GM12878 (cell line): ENCODE data around the gene DNAJB14. TPM values are rescaled to one million over a fixed set of nuclear protein-coding genes. Genes with fewer than 3 reads are reported as not detected.

Experiments
- ATF7 ChIP-seq: fragments of 450-650 bp; IDR thresholded peaks from 2 replicates; pipeline ENCODE4 v1.6.1; 2016; ENCODE audit warnings: low read depth, mild to moderate bottlenecking
- BMI1 ChIP-seq: fragments of 450-650 bp; IDR thresholded peaks from 2 replicates; pipeline ENCODE4 v1.6.1; 2016; ENCODE audit warnings: mild to moderate bottlenecking, moderate library complexity, borderline replicate concordance
- CBFB ChIP-seq: IDR thresholded peaks from 2 replicates; pipeline ENCODE4 v1.6.1; 2016; ENCODE audit warnings: antibody characterized with exemption, low read depth
- CBX3 ChIP-seq: fragments of 200-600 bp; sonication (generic); IDR thresholded peaks from 2 replicates; pipeline ENCODE4 v1.6.1; 2016; ENCODE audit warnings: low read depth, borderline replicate concordance
- CBX5 ChIP-seq: sonication (generic); IDR thresholded peaks from 2 replicates; pipeline ENCODE4 v1.6.1; 2016; ENCODE audit warnings: low read depth, moderate library complexity, mild to moderate bottlenecking, inconsistent platforms
- CEBPB ChIP-seq, 2 experiments: fragments of 150-350 bp in 1 of 2; IDR thresholded peaks; 2 replicates each; pipeline ENCODE4 v1.6.1; 2012 to 2014; ENCODE audit warnings: low read depth in 2 of 2, low read length in 2 of 2, borderline replicate concordance in 1 of 2, inconsistent platforms in 1 of 2
- CREM ChIP-seq: IDR thresholded peaks from 2 replicates; pipeline ENCODE4 v1.6.1; 2014; ENCODE audit warnings: antibody characterized with exemption, low read depth
- ESRRA ChIP-seq: IDR thresholded peaks from 2 replicates; pipeline ENCODE4 v1.6.1; 2012; ENCODE audit warnings: mild to moderate bottlenecking, low read length, improper control_type of control experiment
- GATAD2B ChIP-seq: fragments of 450-650 bp; conservative IDR thresholded peaks from 2 replicates; pipeline ENCODE4 v1.6.1; 2017; ENCODE audit warnings: low read depth, mild to moderate bottlenecking, moderate library complexity
- HDAC6 ChIP-seq: fragments of 200-600 bp; sonication (generic); IDR thresholded peaks from one replicate; pipeline ENCODE4 v1.8.0; 2017; ENCODE audit warnings: antibody characterized with exemption; ENCODE audit not compliant: unreplicated experiment
- NFYB ChIP-seq: IDR thresholded peaks from 2 replicates; pipeline ENCODE4 v1.6.1; 2011; ENCODE audit warnings: low read depth, mild to moderate bottlenecking, low read length, improper control_type of control experiment, moderate library complexity; ENCODE audit not compliant: insufficient read depth
- POLR2AphosphoS2 ChIP-seq: IDR thresholded peaks from 2 replicates; pipeline ENCODE4 v1.6.1; 2011; ENCODE audit warnings: low read depth, mild to moderate bottlenecking, low read length, improper control_type of control experiment, moderate library complexity
- POLR2AphosphoS5 ChIP-seq: IDR thresholded peaks from 2 replicates; pipeline ENCODE4 v1.6.1; 2011; ENCODE audit warnings: mild to moderate bottlenecking, low read length, inconsistent platforms
- POU2F2 ChIP-seq: IDR thresholded peaks from 3 replicates; pipeline ENCODE4 v1.6.1; 2011; ENCODE audit warnings: low read depth, mild to moderate bottlenecking, low read length, borderline replicate concordance
- SMARCA5 ChIP-seq: fragments of 450-650 bp; IDR thresholded peaks from 2 replicates; pipeline ENCODE4 v1.6.1; 2017; ENCODE audit warnings: mild to moderate bottlenecking
- TARDBP ChIP-seq: IDR thresholded peaks from 2 replicates; pipeline ENCODE4 v1.6.1; 2016; ENCODE audit warnings: borderline replicate concordance
- ZZZ3 ChIP-seq: IDR thresholded peaks from 2 replicates; pipeline ENCODE4 v1.6.1; 2011; ENCODE audit warnings: low read depth; ENCODE audit not compliant: control insufficient read depth, insufficient read length
- polyA plus RNA-seq, 11 experiments: library from polyadenylated mRNA; depleted of rRNA in 4 of 11; unstranded in 6 of 11; stranded (reverse) in 5 of 11; fragments of >200 nt; fragmentation: Nextera tagmentation in 4 of 11; fragmentation: Illumina TruSeq in 1 of 11; extraction: Ambion mirVana in 4 of 11; extraction: Trizol in 1 of 11; gene quantifications; 1 replicate in 1 of 11; 2 replicates in 10 of 11; pipeline versions ENCODE4 v1.2.1 to v1.2.3, GENCODE V29; 2011 to 2016; ENCODE audit warnings: inconsistent platforms in 2 of 11, missing spikeins in 2 of 11, low read depth in 1 of 11
- total RNA-seq, 4 experiments: library from RNA; depleted of rRNA in 3 of 4; stranded (reverse); fragments of >200 nt in 3 of 4; fragmentation: Illumina TruSeq in 1 of 4; extraction: Trizol in 1 of 4; gene quantifications; 2 replicates each; pipeline versions ENCODE4 v1.2.1 to v1.2.3, GENCODE V29; 2013 to 2021
- TF ChIP-seq, protein P1 (sequence below): fragments of 150-350 bp; IDR thresholded peaks from 2 replicates; pipeline ENCODE4 v1.6.1; 2016; ENCODE audit warnings: low read depth, low read length
- TF ChIP-seq, protein P2 (sequence below): fragments of 450-650 bp; IDR thresholded peaks from 2 replicates; pipeline ENCODE4 v1.6.1; 2017; ENCODE audit warnings: mild to moderate bottlenecking, moderate library complexity
- TF ChIP-seq, protein P3 (sequence below): IDR thresholded peaks from 2 replicates; pipeline ENCODE4 v1.6.1; 2012; ENCODE audit warnings: low read depth, low read length, improper control_type of control experiment
- TF ChIP-seq, protein P4 (sequence below): IDR thresholded peaks from 2 replicates; pipeline ENCODE4 v1.6.1; 2012; ENCODE audit warnings: low read depth, low read length, improper control_type of control experiment

Gene DNAJB14
- total and polyA plus RNA-seq, 10 of the 15 experiments (the other 5 are each of a cell fraction or from before 2014, with no cell fraction given): 9.5 to 49.2 (median 27.8) TPM

DNA sequence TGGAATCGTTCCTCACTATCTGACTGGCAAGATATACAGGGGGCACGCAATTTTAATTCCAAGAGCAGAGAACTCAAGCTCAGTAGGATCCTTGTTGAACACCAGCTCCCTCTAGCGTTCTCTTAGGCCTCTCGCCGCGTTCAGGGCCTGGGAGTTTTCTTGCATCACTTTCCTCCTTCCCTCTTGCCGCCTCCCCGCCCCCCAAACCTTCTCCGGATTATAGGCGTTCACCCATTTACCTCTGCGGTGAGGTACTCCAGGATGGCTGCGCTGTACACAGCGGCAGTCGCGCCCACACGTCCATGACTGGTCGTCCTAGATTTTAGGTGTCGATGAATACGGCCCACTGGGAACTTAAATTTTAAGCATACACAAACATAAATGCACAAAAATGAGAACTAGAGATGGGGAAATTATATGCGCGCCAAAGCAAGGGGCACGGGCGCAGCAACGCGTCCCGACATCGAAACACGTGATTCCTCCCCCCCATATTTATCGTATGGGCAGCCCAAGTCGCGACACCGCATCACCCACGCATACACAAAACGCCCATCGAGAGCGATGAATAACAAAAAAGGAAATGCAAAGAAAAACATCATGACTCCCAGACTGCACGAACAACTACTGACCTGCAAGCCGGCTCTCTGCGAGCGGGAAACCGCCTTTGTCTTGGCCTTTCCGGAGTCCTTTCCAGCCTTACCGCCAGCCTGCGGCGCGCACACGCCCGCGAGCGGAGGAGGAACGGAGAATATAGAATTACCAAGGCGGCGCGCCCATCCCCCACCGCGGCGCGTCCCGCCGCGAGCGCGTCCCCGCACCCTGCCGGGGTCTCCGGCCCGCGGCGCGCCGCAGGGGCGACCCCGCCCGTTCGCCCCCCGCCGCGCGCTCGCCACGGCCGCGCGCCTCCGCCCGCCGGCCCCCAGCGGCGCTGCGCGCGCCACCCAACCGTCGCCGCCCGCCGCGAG is 2.9 kb upstream of the DNAJB14 start (continued):
- TF ChIP-seq, protein P1, sequence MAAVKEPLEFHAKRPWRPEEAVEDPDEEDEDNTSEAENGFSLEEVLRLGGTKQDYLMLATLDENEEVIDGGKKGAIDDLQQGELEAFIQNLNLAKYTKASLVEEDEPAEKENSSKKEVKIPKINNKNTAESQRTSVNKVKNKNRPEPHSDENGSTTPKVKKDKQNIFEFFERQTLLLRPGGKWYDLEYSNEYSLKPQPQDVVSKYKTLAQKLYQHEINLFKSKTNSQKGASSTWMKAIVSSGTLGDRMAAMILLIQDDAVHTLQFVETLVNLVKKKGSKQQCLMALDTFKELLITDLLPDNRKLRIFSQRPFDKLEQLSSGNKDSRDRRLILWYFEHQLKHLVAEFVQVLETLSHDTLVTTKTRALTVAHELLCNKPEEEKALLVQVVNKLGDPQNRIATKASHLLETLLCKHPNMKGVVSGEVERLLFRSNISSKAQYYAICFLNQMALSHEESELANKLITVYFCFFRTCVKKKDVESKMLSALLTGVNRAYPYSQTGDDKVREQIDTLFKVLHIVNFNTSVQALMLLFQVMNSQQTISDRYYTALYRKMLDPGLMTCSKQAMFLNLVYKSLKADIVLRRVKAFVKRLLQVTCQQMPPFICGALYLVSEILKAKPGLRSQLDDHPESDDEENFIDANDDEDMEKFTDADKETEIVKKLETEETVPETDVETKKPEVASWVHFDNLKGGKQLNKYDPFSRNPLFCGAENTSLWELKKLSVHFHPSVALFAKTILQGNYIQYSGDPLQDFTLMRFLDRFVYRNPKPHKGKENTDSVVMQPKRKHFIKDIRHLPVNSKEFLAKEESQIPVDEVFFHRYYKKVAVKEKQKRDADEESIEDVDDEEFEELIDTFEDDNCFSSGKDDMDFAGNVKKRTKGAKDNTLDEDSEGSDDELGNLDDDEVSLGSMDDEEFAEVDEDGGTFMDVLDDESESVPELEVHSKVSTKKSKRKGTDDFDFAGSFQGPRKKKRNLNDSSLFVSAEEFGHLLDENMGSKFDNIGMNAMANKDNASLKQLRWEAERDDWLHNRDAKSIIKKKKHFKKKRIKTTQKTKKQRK: no peak
- TF ChIP-seq CBFB: peak; percentile 51; the same call in 1 of the 2 replicates
- TF ChIP-seq, protein P2, sequence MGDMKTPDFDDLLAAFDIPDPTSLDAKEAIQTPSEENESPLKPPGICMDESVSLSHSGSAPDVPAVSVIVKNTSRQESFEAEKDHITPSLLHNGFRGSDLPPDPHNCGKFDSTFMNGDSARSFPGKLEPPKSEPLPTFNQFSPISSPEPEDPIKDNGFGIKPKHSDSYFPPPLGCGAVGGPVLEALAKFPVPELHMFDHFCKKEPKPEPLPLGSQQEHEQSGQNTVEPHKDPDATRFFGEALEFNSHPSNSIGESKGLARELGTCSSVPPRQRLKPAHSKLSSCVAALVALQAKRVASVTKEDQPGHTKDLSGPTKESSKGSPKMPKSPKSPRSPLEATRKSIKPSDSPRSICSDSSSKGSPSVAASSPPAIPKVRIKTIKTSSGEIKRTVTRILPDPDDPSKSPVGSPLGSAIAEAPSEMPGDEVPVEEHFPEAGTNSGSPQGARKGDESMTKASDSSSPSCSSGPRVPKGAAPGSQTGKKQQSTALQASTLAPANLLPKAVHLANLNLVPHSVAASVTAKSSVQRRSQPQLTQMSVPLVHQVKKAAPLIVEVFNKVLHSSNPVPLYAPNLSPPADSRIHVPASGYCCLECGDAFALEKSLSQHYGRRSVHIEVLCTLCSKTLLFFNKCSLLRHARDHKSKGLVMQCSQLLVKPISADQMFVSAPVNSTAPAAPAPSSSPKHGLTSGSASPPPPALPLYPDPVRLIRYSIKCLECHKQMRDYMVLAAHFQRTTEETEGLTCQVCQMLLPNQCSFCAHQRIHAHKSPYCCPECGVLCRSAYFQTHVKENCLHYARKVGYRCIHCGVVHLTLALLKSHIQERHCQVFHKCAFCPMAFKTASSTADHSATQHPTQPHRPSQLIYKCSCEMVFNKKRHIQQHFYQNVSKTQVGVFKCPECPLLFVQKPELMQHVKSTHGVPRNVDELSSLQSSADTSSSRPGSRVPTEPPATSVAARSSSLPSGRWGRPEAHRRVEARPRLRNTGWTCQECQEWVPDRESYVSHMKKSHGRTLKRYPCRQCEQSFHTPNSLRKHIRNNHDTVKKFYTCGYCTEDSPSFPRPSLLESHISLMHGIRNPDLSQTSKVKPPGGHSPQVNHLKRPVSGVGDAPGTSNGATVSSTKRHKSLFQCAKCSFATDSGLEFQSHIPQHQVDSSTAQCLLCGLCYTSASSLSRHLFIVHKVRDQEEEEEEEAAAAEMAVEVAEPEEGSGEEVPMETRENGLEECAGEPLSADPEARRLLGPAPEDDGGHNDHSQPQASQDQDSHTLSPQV: no peak
- TF ChIP-seq CEBPB (IDR thresholded peaks at IDR 0.05; ENCODE audit: borderline replicate concordance in 1 of 2, low read depth in 2 of 2, low read length in 2 of 2): peak in 1 of 2 experiments; percentile 62; a peak in 1 of 4 replicates
- TF ChIP-seq SMARCA5: peak; percentile 92
- peak; percentile 55; the same call in 1 of the 2 replicates for TF ChIP-seq POLR2AphosphoS5
- peak; percentile 77 for TF ChIP-seq ATF7
- peak; percentile 20; the same call in 1 of the 2 replicates for TF ChIP-seq TARDBP
- peak; percentile 54; the same call in 1 of the 3 replicates for TF ChIP-seq POU2F2
- no peak for TF ChIP-seq CBX3
- TF ChIP-seq, protein P3, sequence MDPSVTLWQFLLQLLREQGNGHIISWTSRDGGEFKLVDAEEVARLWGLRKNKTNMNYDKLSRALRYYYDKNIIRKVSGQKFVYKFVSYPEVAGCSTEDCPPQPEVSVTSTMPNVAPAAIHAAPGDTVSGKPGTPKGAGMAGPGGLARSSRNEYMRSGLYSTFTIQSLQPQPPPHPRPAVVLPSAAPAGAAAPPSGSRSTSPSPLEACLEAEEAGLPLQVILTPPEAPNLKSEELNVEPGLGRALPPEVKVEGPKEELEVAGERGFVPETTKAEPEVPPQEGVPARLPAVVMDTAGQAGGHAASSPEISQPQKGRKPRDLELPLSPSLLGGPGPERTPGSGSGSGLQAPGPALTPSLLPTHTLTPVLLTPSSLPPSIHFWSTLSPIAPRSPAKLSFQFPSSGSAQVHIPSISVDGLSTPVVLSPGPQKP: no peak
- no peak for TF ChIP-seq NFYB
- no peak; the same call in 1 of the 2 replicates for TF ChIP-seq POLR2AphosphoS2
- TF ChIP-seq ESRRA: no peak
- no peak for TF ChIP-seq HDAC6
- TF ChIP-seq CREM: no peak
- TF ChIP-seq ZZZ3: no peak
- peak; percentile 34; the same call in 1 of the 2 replicates for TF ChIP-seq GATAD2B
- no peak for TF ChIP-seq BMI1
- TF ChIP-seq, protein P4, sequence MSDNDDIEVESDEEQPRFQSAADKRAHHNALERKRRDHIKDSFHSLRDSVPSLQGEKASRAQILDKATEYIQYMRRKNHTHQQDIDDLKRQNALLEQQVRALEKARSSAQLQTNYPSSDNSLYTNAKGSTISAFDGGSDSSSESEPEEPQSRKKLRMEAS: no peak; the same call in 1 of the 2 replicates
- peak; percentile 81; the same call in 1 of the 2 replicates for TF ChIP-seq CBX5
